Mesothelial cell of epicardium (in vitro differentiated cells): ENCODE data around the gene SRPRB. TPM values are rescaled to one million over a fixed set of nuclear protein-coding genes. Genes with fewer than 3 reads are reported as not detected.

Source experiments
- DNase-seq, 2 experiments: peaks; one replicate each; pipeline ENCODE4 v3.0.0; 2021; ENCODE audit warnings: low spot score in 2 of 2; ENCODE audit not compliant: unreplicated experiment in 2 of 2
- H3K27ac Mint-ChIP-seq: 2 replicates; pipeline ENCODE4 v1.8.0; 2021; ENCODE audit warnings: mixed read lengths
- H3K27me3 Mint-ChIP-seq: 2 replicates; pipeline ENCODE4 v1.8.0; 2021; ENCODE audit warnings: low read depth, mixed read lengths
- H3K36me3 Mint-ChIP-seq: 2 replicates; pipeline ENCODE4 v1.8.0; 2021; ENCODE audit warnings: mixed read lengths
- H3K4me1 Mint-ChIP-seq: 2 replicates; pipeline ENCODE4 v1.8.0; 2021; ENCODE audit warnings: mixed read lengths
- H3K4me3 Mint-ChIP-seq: 2 replicates; pipeline ENCODE4 v1.8.0; 2021; ENCODE audit warnings: mild to moderate bottlenecking, moderate library complexity, mixed read lengths
- H3K9me3 Mint-ChIP-seq: 2 replicates; pipeline ENCODE4 v1.8.0; 2021; ENCODE audit warnings: mixed read lengths
- CTCF ChIP-seq: fragments of 200-600 bp; sonication (generic); IDR thresholded peaks from one replicate; pipeline ENCODE4 v1.5.0; 2021; ENCODE audit warnings: antibody characterized with exemption; ENCODE audit not compliant: unreplicated experiment
- total RNA-seq: library from RNA; stranded (reverse); gene quantifications from 3 replicates; pipeline ENCODE4 v1.2.1, GENCODE V29; 2021

Gene SRPRB
- total RNA-seq, 1 donor from 2014 or later, result 42.5 TPM

DNA sequence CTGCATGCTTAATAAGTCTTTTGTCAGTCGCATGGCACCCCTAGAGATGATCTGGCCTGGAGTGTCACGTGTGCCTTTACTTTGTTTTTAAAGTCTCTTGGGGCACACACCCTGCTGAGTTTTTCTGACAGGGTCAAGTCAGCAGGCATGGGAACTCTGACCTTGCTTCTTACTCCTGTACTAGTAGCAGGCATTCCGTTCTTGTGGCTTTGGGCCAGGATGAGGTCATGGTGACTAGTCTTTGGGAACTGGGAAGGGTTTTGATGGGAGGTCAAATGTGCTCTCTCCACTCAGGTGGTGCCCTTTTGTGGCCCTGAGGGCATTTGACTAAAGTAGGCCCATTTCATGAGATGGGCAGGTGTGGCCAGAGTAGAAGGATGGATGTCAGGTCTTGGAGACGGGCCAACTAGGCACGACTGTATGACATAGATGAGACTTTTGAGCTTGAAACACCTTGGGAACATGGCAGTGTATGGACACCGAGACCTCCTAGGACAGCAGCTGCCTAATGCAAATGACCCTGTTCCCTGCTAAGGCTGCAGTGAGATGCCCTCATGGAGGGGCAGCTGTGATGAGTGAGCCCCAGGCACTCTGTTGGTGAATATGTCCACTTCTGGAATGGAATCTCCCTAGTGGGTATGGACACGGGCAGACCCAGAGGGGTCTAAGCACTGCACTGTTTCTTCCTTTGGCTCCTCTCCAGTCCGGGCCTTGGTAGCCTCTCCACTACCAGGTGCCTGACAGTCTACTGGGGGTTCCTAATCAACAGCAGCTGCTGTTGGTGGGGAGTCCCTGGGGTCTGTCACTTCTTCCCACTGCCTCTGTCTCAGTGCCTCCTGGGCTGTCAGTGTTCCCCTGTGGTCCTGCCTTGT, 16.4 kb downstream of the SRPRB start:
- Mint-ChIP-seq H3K27me3 (no peaks in the 10 kb centered on the region), H3K4me3 (no peak overlapping the region), H3K36me3 (peaks cover 50% of the 10 kb centered on the region), H3K27ac (no peak overlapping the region), H3K9me3 (no peaks in the 10 kb centered on the region), H3K4me1 (no peaks in the 10 kb centered on the region)
- no peak for DNase-seq
- TF ChIP-seq CTCF, result no peak

DNA sequence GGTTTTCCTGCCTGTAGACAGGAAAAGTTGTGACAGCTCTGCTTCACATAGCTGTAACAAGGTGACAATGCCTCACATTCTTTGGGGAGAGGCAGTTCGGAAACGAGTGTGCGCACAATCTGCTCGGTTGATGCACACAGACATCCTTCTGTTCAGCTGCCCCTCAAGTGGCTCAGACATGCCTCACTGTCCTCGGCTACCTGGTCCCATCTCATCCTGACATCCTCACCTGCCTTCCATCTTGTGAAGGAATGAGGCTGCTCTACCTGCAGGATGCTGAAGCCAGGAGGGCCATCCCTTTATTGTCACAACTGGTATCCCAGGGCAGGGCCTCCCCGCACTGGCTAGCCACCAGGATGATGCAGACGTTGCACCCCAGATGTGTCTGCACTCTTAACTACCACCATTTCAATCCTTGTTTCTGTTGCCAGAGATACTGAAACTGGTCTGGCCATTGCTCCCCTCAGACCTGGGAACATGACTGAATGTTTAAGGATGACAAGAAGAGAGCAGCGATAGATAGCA, 19.4 kb downstream of the SRPRB start:
- no peak for TF ChIP-seq CTCF
- Mint-ChIP-seq H3K27ac (no peak overlapping the region), H3K27me3 (no peaks in the 10 kb centered on the region), H3K4me1 (no peaks in the 10 kb centered on the region), H3K36me3 (peaks cover 44% of the 10 kb centered on the region), H3K9me3 (no peaks in the 10 kb centered on the region), H3K4me3 (no peak overlapping the region)
- no peak for DNase-seq

- Mint-ChIP-seq H3K4me1 (no peaks in the 10 kb centered on the region), H3K27ac (no peak overlapping the region), H3K4me3 (no peak overlapping the region), H3K27me3 (no peaks in the 10 kb centered on the region), H3K36me3 (peaks cover 36% of the 10 kb centered on the region), H3K9me3 (no peaks in the 10 kb centered on the region)
- no peak for TF ChIP-seq CTCF
- no peak for DNase-seq
Measured at GRCh38 chr3:133825969-133826727, 20.5 kb downstream of the SRPRB start.

- no peak for TF ChIP-seq CTCF
- Mint-ChIP-seq H3K27ac (no peak overlapping the region), H3K27me3 (no peaks in the 10 kb centered on the region), H3K9me3 (no peaks in the 10 kb centered on the region), H3K4me1 (no peaks in the 10 kb centered on the region), H3K36me3 (peaks cover 29% of the 10 kb centered on the region), H3K4me3 (no peak overlapping the region)
- no peak for DNase-seq
Measured at GRCh38 chr3:133827136-133827535, 21.5 kb downstream of the SRPRB start.

DNA sequence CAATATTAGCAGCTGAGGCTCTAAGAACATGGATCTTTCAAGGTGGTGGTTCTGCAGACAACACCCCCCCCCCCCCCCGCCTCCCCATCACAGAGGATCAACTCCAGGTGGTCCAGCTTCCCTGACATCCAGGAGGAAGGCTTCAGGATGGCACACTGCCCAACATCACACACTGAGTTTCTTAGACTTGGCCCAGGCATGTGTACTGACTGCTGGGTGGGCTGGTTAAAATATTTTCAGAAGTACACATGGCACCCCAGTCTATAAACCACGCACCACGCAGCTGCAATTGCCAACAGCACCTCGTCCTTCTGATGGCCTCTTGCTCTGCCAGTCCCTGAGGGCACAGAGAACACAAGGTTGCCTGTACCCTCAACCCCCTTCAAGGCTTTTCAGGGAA, 22.1 kb downstream of the SRPRB start:
- no peak for DNase-seq
- Mint-ChIP-seq H3K4me1 (no peaks in the 10 kb centered on the region), H3K27me3 (no peaks in the 10 kb centered on the region), H3K9me3 (no peaks in the 10 kb centered on the region), H3K36me3 (peaks cover 25% of the 10 kb centered on the region), H3K4me3 (no peak overlapping the region), H3K27ac (no peak overlapping the region)
- TF ChIP-seq CTCF, result no peak
